ENCODE data around the gene RADIL.

DNA sequence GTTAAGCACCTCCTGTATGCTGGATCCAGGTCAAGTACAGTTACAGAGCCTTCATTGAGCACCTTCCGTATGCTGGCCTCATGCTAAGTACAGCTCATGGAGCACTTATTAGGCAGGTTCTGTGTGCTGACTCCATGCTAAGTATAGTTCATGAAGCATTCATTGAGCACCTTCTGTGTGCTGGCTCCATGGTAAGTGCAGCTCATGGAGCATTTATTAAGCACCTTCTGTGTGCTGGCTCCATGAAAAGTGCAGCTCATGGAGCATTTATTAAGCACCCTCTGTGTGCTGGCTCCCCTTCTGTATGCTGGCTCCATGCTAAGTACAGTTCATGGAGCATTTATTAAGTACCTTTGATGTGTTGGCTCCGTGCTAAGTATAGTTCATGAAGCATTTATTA lies 44.9 kb upstream of the RADIL start:
- TF ChIP-seq CTCF (IDR thresholded peaks at IDR 0.05) (no peak), ZFX (IDR thresholded peaks at IDR 0.05; ENCODE audit: borderline replicate concordance) (no peak)

All from 22Rv1 (cell line).